SK-N-SH (cell line): Measurements from ENCODE around the gene TNFRSF1B. TPM values are rescaled to one million over a fixed set of nuclear protein-coding genes. Genes with fewer than 3 reads are reported as not detected.

Source experiments
- CTCF ChIA-PET: fragments of 300-600, 350-600 bp; formaldehyde crosslinking; extraction: SDS; loops from one replicate; lab custom pipeline; 2021; lab: Yijun Ruan, JAX
- POLR2A ChIA-PET: fragments of 350-600 bp; sonication (Branson Sonifier 250); formaldehyde crosslinking; extraction: SDS; loops from one replicate; lab custom pipeline; 2020; ENCODE audit warnings: antibody characterized with exemption, inconsistent platforms; lab: Yijun Ruan, JAX
- DNase-seq: peaks from one replicate; pipeline ENCODE4 v3.0.0; 2012
- H2AFZ ChIP-seq: fragments of 200-600 bp; sonication (generic); 2 replicates; pipeline ENCODE4 v1.8.1; 2016; ENCODE audit warnings: antibody characterized with exemption, mild to moderate bottlenecking, low read depth
- H3F3A ChIP-seq: fragments of 200-600 bp; sonication (generic); replicated peaks from 2 replicates; pipeline ENCODE3; 2016; ENCODE audit warnings: antibody characterized with exemption, mild to moderate bottlenecking; ENCODE audit not compliant: insufficient read depth
- H3K27ac ChIP-seq, 2 experiments: fragments of 200-500 bp in 1 of 2; fragments of 200-600 bp in 1 of 2; sonication (Bioruptor generic) in 1 of 2; sonication (generic), shearing (Covaris generic) in 1 of 2; 2 replicates each; pipeline versions ENCODE4 v1.5.1 to v1.6.1; 2014 to 2016; ENCODE audit warnings: low read depth in 2 of 2, inconsistent platforms in 1 of 2, low read length in 1 of 2, mild to moderate bottlenecking in 1 of 2, mixed read lengths in 1 of 2
- H3K27me3 ChIP-seq: fragments of 200-600 bp; sonication (generic), shearing (Covaris generic); 2 replicates; pipeline ENCODE4 v1.6.1; 2016; ENCODE audit warnings: mixed run types; ENCODE audit not compliant: insufficient read depth
- H3K36me3 ChIP-seq, 2 experiments: fragments of 200-500 bp in 1 of 2; fragments of 200-600 bp in 1 of 2; sonication (Bioruptor generic) in 1 of 2; sonication (generic) in 1 of 2; replicated peaks in 1 of 2; 2 replicates each; pipeline versions ENCODE3 to v1.5.1; 2014 to 2016; ENCODE audit warnings: low read length in 1 of 2, mild to moderate bottlenecking in 1 of 2; ENCODE audit not compliant: insufficient read depth in 2 of 2, control insufficient read depth in 1 of 2
- H3K4me1 ChIP-seq, 2 experiments: fragments of 200-500 bp in 1 of 2; fragments of 200-600 bp in 1 of 2; sonication (Bioruptor generic) in 1 of 2; sonication (generic), shearing (Covaris generic) in 1 of 2; 2 replicates each; pipeline versions ENCODE4 v1.5.1 to v1.6.1; 2014 to 2016; ENCODE audit warnings: low read depth in 1 of 2, low read length in 1 of 2, mixed run types in 1 of 2; ENCODE audit not compliant: insufficient read depth in 2 of 2, control insufficient read depth in 1 of 2
- H3K4me2 ChIP-seq: fragments of 200-600 bp; sonication (generic), shearing (Covaris generic); 2 replicates; pipeline ENCODE4 v1.6.1; 2017; ENCODE audit warnings: mixed run types
- H3K4me3 ChIP-seq, 2 experiments: fragments of 200-500 bp in 1 of 2; fragments of 200-600 bp in 1 of 2; sonication (Bioruptor generic) in 1 of 2; sonication (generic), shearing (Covaris generic) in 1 of 2; 2 replicates each; pipeline versions ENCODE4 v1.5.1 to v1.8.1; 2014 to 2016; ENCODE audit warnings: low read depth in 2 of 2, inconsistent platforms in 1 of 2, low read length in 1 of 2, mild to moderate bottlenecking in 1 of 2, mixed read lengths in 1 of 2, moderate library complexity in 1 of 2
- H3K79me2 ChIP-seq: fragments of 200-600 bp; sonication (generic); 2 replicates; pipeline ENCODE4 v1.8.1; 2017; ENCODE audit warnings: mild to moderate bottlenecking; ENCODE audit not compliant: insufficient read depth
- H3K9ac ChIP-seq: fragments of 200-600 bp; sonication (generic); 2 replicates; pipeline ENCODE4 v1.6.1; 2017; ENCODE audit warnings: mixed run types
- H3K9me2 ChIP-seq: fragments of 200-600 bp; sonication (generic); 2 replicates; pipeline ENCODE4 v1.6.1; 2017; ENCODE audit warnings: mixed run types
- H3K9me3 ChIP-seq: fragments of 200-600 bp; sonication (generic); 2 replicates; pipeline ENCODE4 v1.6.1; 2017; ENCODE audit warnings: mixed run types, mild to moderate bottlenecking, moderate library complexity
- H4K20me1 ChIP-seq: fragments of 200-600 bp; sonication (generic); 2 replicates; pipeline ENCODE4 v1.6.1; 2017; ENCODE audit warnings: mild to moderate bottlenecking, mixed run types; ENCODE audit not compliant: insufficient read depth
- CHD2 ChIP-seq: fragments of 150-350 bp; IDR thresholded peaks from 2 replicates; pipeline ENCODE4 v1.6.1; 2018; ENCODE audit warnings: low read length; ENCODE audit not compliant: partially characterized antibody
- ELF1 ChIP-seq: IDR thresholded peaks from 2 replicates; pipeline ENCODE4 v1.4.0; 2012
- EP300 ChIP-seq, 2 experiments: IDR thresholded peaks; 2 replicates each; pipeline versions ENCODE4 v1.4.0 to v1.6.1; 2012; ENCODE audit warnings: borderline replicate concordance in 1 of 2, low read depth in 1 of 2, low read length in 1 of 2
- EZH2phosphoT487 ChIP-seq: fragments of 200-600 bp; sonication (generic); IDR thresholded peaks from 2 replicates; pipeline ENCODE4 v1.6.1; 2017; ENCODE audit warnings: low read depth, mixed run types, mild to moderate bottlenecking, antibody characterized with exemption, moderate library complexity, borderline replicate concordance
- FOXJ3 ChIP-seq: sonication (generic); formaldehyde crosslinking; IDR thresholded peaks from 2 replicates; pipeline ENCODE4 v1.5.1; 2020; ENCODE audit warnings: mild to moderate bottlenecking, missing genetic modification reagents
- GABPA ChIP-seq: IDR thresholded peaks from 2 replicates; pipeline ENCODE4 v1.4.0; 2012; ENCODE audit warnings: low read depth, mild to moderate bottlenecking
- GATA2 ChIP-seq: sonication (generic); formaldehyde crosslinking; IDR thresholded peaks from 2 replicates; pipeline ENCODE4 v1.5.0; 2020; ENCODE audit warnings: mild to moderate bottlenecking, missing genetic modification reagents
- NFIC ChIP-seq: IDR thresholded peaks from 2 replicates; pipeline ENCODE4 v1.4.0; 2012; ENCODE audit warnings: borderline replicate concordance
- RAD21 ChIP-seq: IDR thresholded peaks from 2 replicates; pipeline ENCODE4 v1.6.1; 2012; ENCODE audit warnings: mild to moderate bottlenecking, low read length
- RFX5 ChIP-seq: IDR thresholded peaks from 2 replicates; pipeline ENCODE4 v1.6.1; 2012; ENCODE audit warnings: mild to moderate bottlenecking, improper control_type of control experiment, low read length
- RXRA ChIP-seq: IDR thresholded peaks from 2 replicates; pipeline ENCODE4 v1.4.0; 2012; ENCODE audit warnings: low read depth, mild to moderate bottlenecking, borderline replicate concordance
- SIN3A ChIP-seq: IDR thresholded peaks from 2 replicates; pipeline ENCODE4 v1.6.1; 2012; ENCODE audit warnings: low read depth, mild to moderate bottlenecking, low read length, moderate library complexity, borderline replicate concordance
- SMC3 ChIP-seq: IDR thresholded peaks from 2 replicates; pipeline ENCODE4 v1.6.1; 2012; ENCODE audit warnings: low read depth, low read length, improper control_type of control experiment
- TAF1 ChIP-seq: IDR thresholded peaks from 2 replicates; pipeline ENCODE4 v1.6.1; 2012; ENCODE audit warnings: low read depth, mild to moderate bottlenecking, low read length, moderate library complexity, borderline replicate concordance
- TEAD4 ChIP-seq: IDR thresholded peaks from 2 replicates; pipeline ENCODE4 v1.4.0; 2012; ENCODE audit warnings: mild to moderate bottlenecking, borderline replicate concordance; ENCODE audit not compliant: insufficient read depth
- YY1 ChIP-seq: IDR thresholded peaks from 2 replicates; pipeline ENCODE4 v1.4.0; 2012; ENCODE audit warnings: low read depth, mild to moderate bottlenecking
- WGBS: methylation state at CpG from one replicate; pipeline ENCODE4 v1.1.6; 2017; ENCODE audit warnings: low lambda C conversion rate; 5-methylcytosine and 5-hydroxymethylcytosine counted together
- polyA plus RNA-seq, 3 experiments: library from polyadenylated mRNA; depleted of rRNA; stranded (reverse); fragments of >200 nt; gene quantifications; 2 replicates each; pipeline ENCODE4 v1.2.3, GENCODE V29; 2012
- TF ChIP-seq, protein P1 (sequence below): IDR thresholded peaks from 2 replicates; pipeline ENCODE4 v1.4.0; 2012; ENCODE audit warnings: low read depth
- TF ChIP-seq, protein P2 (sequence below): IDR thresholded peaks from 2 replicates; pipeline ENCODE4 v1.6.1; 2012; ENCODE audit warnings: mild to moderate bottlenecking, low read depth, low read length, moderate library complexity
- TF ChIP-seq, protein P3 (sequence below): fragments of 150-350 bp; IDR thresholded peaks from 2 replicates; pipeline ENCODE4 v1.6.1; 2016; ENCODE audit warnings: mild to moderate bottlenecking, low read depth, low read length
- TF ChIP-seq, protein P4 (sequence below): fragments of 150-350 bp; IDR thresholded peaks from 2 replicates; pipeline ENCODE4 v1.6.1; 2017; ENCODE audit warnings: antibody characterized with exemption, low read length, low read depth, borderline replicate concordance

The TNFRSF1B gene
- polyA plus RNA-seq, 1 of the 3 experiments (the other 2 are of a cell fraction) = 0.36 TPM

DNA sequence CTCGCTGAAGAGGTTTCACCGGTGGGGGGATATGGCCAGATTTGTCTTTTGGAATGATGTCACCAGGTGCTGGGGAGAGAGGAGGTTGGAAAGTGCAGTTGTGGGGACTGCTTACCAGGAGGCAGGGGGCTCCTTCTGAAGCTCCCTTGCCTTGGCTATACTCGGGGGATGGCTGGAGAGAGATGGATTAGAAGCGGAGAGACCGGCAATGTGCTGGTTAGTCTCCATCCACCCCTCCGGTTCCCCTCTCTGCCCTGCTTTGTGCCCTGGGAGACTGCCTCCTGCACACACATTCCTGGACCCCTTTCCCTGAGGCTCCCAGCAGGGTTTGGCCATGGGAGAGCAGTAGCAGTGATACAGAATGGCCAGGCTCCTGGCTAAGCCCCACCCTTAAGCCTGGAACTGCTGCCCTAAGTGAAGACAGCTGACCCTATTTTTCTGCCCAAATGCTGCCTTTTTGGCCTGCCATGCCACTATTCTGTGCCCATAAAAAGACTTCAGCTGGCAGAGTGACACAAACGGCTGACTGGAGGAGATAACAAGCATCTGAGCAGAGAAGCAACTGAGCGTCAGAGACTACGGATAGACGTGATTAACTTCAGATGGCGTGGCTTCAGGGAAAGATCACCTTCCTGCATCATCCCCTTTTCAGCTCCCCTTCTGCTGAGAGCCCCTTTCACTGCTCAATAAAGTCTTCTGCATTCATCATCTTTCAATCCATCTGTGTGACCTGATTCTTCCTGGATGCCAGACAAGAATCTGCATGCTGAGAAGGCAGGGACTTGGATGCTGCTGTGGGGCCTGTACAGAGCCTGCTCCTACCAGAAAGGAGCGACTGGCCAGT, 48.5 kb downstream of the TNFRSF1B start (continued):
- TF ChIP-seq, protein P1, sequence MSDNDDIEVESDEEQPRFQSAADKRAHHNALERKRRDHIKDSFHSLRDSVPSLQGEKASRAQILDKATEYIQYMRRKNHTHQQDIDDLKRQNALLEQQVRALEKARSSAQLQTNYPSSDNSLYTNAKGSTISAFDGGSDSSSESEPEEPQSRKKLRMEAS = no peak
- TF ChIP-seq, protein P2, sequence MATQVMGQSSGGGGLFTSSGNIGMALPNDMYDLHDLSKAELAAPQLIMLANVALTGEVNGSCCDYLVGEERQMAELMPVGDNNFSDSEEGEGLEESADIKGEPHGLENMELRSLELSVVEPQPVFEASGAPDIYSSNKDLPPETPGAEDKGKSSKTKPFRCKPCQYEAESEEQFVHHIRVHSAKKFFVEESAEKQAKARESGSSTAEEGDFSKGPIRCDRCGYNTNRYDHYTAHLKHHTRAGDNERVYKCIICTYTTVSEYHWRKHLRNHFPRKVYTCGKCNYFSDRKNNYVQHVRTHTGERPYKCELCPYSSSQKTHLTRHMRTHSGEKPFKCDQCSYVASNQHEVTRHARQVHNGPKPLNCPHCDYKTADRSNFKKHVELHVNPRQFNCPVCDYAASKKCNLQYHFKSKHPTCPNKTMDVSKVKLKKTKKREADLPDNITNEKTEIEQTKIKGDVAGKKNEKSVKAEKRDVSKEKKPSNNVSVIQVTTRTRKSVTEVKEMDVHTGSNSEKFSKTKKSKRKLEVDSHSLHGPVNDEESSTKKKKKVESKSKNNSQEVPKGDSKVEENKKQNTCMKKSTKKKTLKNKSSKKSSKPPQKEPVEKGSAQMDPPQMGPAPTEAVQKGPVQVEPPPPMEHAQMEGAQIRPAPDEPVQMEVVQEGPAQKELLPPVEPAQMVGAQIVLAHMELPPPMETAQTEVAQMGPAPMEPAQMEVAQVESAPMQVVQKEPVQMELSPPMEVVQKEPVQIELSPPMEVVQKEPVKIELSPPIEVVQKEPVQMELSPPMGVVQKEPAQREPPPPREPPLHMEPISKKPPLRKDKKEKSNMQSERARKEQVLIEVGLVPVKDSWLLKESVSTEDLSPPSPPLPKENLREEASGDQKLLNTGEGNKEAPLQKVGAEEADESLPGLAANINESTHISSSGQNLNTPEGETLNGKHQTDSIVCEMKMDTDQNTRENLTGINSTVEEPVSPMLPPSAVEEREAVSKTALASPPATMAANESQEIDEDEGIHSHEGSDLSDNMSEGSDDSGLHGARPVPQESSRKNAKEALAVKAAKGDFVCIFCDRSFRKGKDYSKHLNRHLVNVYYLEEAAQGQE = no peak
- TF ChIP-seq GATA2 (CRISPR knock-in tag) (no peak), EZH2phosphoT487 (no peak), TAF1 (no peak), EP300 (IDR thresholded peaks at IDR 0.05; ENCODE audit: borderline replicate concordance in 1 of 2, low read depth in 1 of 2, low read length in 1 of 2) (no peak)

DNA sequence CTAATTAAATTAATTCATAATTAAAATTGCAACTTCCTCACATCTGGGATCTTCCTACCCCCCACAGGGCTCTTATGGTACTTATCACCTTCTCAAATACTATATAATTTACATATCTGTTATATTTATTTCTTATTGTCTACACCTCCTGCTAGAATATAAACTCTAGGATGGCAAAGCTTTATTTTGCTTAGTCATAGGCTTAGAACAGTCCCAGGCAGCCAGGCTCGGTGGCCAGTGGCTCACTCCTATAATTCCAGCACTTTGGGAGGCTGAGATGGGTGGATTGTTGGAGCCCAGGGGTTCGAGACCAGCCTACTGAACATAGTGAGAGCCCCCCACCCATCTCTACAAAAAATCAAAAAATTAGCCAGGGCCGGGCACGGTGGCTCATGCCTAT, 53.0 kb downstream of the TNFRSF1B start:
- POLR2A ChIA-PET = no interaction called here
- Histone ChIP-seq H3K4me1 (no peaks in the 10 kb centered on the region), H3K9ac (no peak overlapping the region), H3K4me3 (no peak overlapping the region), H3K27me3 (no peaks in the 10 kb centered on the region; the same call in 1 of the 2 replicates), H3K27ac (no peak overlapping the region), H4K20me1 (no peaks in the 10 kb centered on the region), H3K9me3 (no peaks in the 10 kb centered on the region), H3K36me3 (no peaks in the 10 kb centered on the region), H3F3A (no peaks in the 10 kb centered on the region), H3K9me2 (no peaks in the 10 kb centered on the region), H2AFZ (no peak overlapping the region), H3K79me2 (no peaks in the 10 kb centered on the region), H3K4me2 (no peak overlapping the region)
- TF ChIP-seq, protein P3, sequence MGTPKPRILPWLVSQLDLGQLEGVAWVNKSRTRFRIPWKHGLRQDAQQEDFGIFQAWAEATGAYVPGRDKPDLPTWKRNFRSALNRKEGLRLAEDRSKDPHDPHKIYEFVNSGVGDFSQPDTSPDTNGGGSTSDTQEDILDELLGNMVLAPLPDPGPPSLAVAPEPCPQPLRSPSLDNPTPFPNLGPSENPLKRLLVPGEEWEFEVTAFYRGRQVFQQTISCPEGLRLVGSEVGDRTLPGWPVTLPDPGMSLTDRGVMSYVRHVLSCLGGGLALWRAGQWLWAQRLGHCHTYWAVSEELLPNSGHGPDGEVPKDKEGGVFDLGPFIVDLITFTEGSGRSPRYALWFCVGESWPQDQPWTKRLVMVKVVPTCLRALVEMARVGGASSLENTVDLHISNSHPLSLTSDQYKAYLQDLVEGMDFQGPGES = no peak
- no peak for TF ChIP-seq FOXJ3 (CRISPR knock-in tag)
- no peak for TF ChIP-seq ELF1
- no peak for TF ChIP-seq RFX5
- TF ChIP-seq TEAD4 = no peak
- no peak for TF ChIP-seq SMC3
- no peak for TF ChIP-seq YY1
- no peak for TF ChIP-seq TAF1
- TF ChIP-seq, protein P4, sequence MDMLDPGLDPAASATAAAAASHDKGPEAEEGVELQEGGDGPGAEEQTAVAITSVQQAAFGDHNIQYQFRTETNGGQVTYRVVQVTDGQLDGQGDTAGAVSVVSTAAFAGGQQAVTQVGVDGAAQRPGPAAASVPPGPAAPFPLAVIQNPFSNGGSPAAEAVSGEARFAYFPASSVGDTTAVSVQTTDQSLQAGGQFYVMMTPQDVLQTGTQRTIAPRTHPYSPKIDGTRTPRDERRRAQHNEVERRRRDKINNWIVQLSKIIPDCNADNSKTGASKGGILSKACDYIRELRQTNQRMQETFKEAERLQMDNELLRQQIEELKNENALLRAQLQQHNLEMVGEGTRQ = no peak
- no peak for TF ChIP-seq EZH2phosphoT487
- TF ChIP-seq NFIC = no peak
- no peak for TF ChIP-seq RAD21
- no peak for TF ChIP-seq SIN3A
- TF ChIP-seq GATA2 (CRISPR knock-in tag) = no peak
- TF ChIP-seq CHD2 = no peak
- TF ChIP-seq GABPA = no peak
- TF ChIP-seq, protein P2 = no peak
- no peak for TF ChIP-seq RXRA
- CTCF ChIA-PET = interaction anchor here (1.0 to 5.7 kb wide), 3 partner anchors 9 to 102 kb away, joined by 3 to 39 read pairs (median 7); no protein-coding TSS in a partner anchor
- DNase-seq = no peak
- WGBS = 49% methylated on average over 4 of the region's 4 CpGs
